ENCODE results near the gene POLE4.

The POLE4 gene

DNA sequence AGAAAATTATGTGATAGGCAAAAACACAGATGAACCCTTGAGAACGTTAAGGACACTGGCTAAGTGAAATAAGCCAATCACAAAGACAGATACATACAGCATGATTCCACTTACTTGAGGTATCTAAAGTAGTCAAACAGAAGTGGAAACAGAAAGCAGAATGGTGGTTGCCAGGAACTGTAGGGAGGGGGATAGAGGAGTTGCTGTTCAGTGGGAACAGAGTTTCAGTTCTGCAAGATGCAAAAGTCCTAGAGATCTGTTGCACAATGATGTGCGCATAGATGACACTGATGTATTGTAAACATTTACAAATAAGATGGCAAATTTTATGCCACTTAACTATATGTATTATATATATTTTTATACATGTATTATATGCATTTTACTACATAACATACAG is 59.7 kb downstream of the POLE4 start:
- no peaks in the 10 kb centered on the region for H3K27me3 Mint-ChIP-seq
- DNase-seq (ENCODE audit: low spot score in 2 of 2), result no peak
- H3K36me3 Mint-ChIP-seq (ENCODE audit: insufficient read depth), result no peaks in the 10 kb centered on the region
- H3K27ac Mint-ChIP-seq (ENCODE audit: low read depth), result no peak overlapping the region
- no peaks in the 10 kb centered on the region for H3K4me1 Mint-ChIP-seq
- H3K9me3 Mint-ChIP-seq, result no peaks in the 10 kb centered on the region
- H3K4me3 Mint-ChIP-seq, result no peak overlapping the region
- no peak for ATAC-seq (replicated peaks; ENCODE audit: extremely low read depth, poor library complexity, severe bottlenecking)
